Measurements from ENCODE around the gene APBB2.

APBB2 gene

GRCh38 chr4:40992472-40993295, 221.7 kb downstream of the APBB2 start:
- TF ChIP-seq CTCF (IDR thresholded peaks at IDR 0.05; ENCODE audit: low read depth, low read length, missing control alignments): no peak
- no peak overlapping the region for H3K4me3 ChIP-seq (replicated peaks; ENCODE audit: low read depth, low read length)

GRCh38 chr4:40991908-40992307, 222.4 kb downstream of the APBB2 start:
- no peak for DNase-seq (ENCODE audit: extremely low read depth, low read depth)
- H3K4me3 ChIP-seq (replicated peaks; ENCODE audit: low read depth, low read length): no peak overlapping the region
- no peak for TF ChIP-seq CTCF (IDR thresholded peaks at IDR 0.05; ENCODE audit: low read depth, low read length, missing control alignments)

More at GRCh38 chr4:40992472-40993295, 221.7 kb downstream of the APBB2 start:
- no peak for DNase-seq (ENCODE audit: extremely low read depth, low read depth)

- H3K4me3 ChIP-seq (replicated peaks; ENCODE audit: low read depth, low read length): no peak overlapping the region
- DNase-seq (ENCODE audit: extremely low read depth, low read depth): no peak
- no peak for TF ChIP-seq CTCF (IDR thresholded peaks at IDR 0.05; ENCODE audit: low read depth, low read length, missing control alignments)
Observed at GRCh38 chr4:40990899-40991265, 223.5 kb downstream of the APBB2 start.

- DNase-seq (ENCODE audit: extremely low read depth, low read depth): peak; percentile 94
- no peak for TF ChIP-seq CTCF (IDR thresholded peaks at IDR 0.05; ENCODE audit: low read depth, low read length, missing control alignments)
- no peak overlapping the region for H3K4me3 ChIP-seq (replicated peaks; ENCODE audit: low read depth, low read length)
Observed at GRCh38 chr4:40990236-40990898, 224.0 kb downstream of the APBB2 start.

- H3K4me3 ChIP-seq (replicated peaks; ENCODE audit: low read depth, low read length): no peak overlapping the region
- DNase-seq (ENCODE audit: extremely low read depth, low read depth): no peak
- TF ChIP-seq CTCF (IDR thresholded peaks at IDR 0.05; ENCODE audit: low read depth, low read length, missing control alignments): no peak
Observed at GRCh38 chr4:40987151-40987550, 227.2 kb downstream of the APBB2 start.

GRCh38 chr4:40986375-40986774, 228.0 kb downstream of the APBB2 start:
- no peak for TF ChIP-seq CTCF (IDR thresholded peaks at IDR 0.05; ENCODE audit: low read depth, low read length, missing control alignments)
- no peak for DNase-seq (ENCODE audit: extremely low read depth, low read depth)
- H3K4me3 ChIP-seq (replicated peaks; ENCODE audit: low read depth, low read length): no peak overlapping the region
